Fibroblast of lung (primary cell): ENCODE measurements around the gene FGGY. TPM values are rescaled to one million over a fixed set of nuclear protein-coding genes. Genes with fewer than 3 reads are reported as not detected.
A peak's percentile ranks its signal among the peaks of the same experiment; 100 is the strongest.

Experiments used
- DNase-seq, 2 donors: peaks; one replicate each; pipeline versions ENCODE4 v3.0.0 to v3.0.0-alpha.2; 2010; ENCODE audit warnings: low read depth in 2 of 2
- H2AFZ ChIP-seq: 2 replicates; pipeline ENCODE4 v1.5.1; 2012; ENCODE audit warnings: low read length, control low read depth, inconsistent platforms
- H3K27ac ChIP-seq: 2 replicates; pipeline ENCODE4 v1.5.1; 2011; ENCODE audit warnings: low read length, control low read depth; ENCODE audit not compliant: insufficient read depth
- H3K27me3 ChIP-seq: 2 replicates; pipeline ENCODE4 v1.5.1; 2011; ENCODE audit warnings: mild to moderate bottlenecking, low read length; ENCODE audit not compliant: control insufficient read depth, insufficient read depth
- H3K36me3 ChIP-seq: 2 replicates; pipeline ENCODE4 v1.5.1; 2011; ENCODE audit warnings: low read length; ENCODE audit not compliant: control insufficient read depth, insufficient read depth
- H3K4me1 ChIP-seq: 2 replicates; pipeline ENCODE4 v1.5.1; 2011; ENCODE audit warnings: low read length; ENCODE audit not compliant: control insufficient read depth, insufficient read depth; ENCODE audit errors: extremely low read depth
- H3K4me2 ChIP-seq: 2 replicates; pipeline ENCODE4 v1.5.1; 2011; ENCODE audit warnings: low read length, control low read depth; ENCODE audit not compliant: insufficient read depth; ENCODE audit errors: extremely low read depth
- H3K4me3 ChIP-seq, 4 experiments: fragments of 200-600 bp in 1 of 4; sonication (generic) in 1 of 4; replicated peaks in 1 of 4; 2 replicates each; pipeline ENCODE4 v1.5.1; 2011 to 2016; ENCODE audit warnings: low read length in 4 of 4, low read depth in 3 of 4, mild to moderate bottlenecking in 3 of 4, control low read depth in 2 of 4, inconsistent platforms in 1 of 4, mixed read lengths in 1 of 4; ENCODE audit not compliant: insufficient read depth in 1 of 4; ENCODE audit errors: control extremely low read depth in 1 of 4
- H3K79me2 ChIP-seq: 2 replicates; pipeline ENCODE4 v1.5.1; 2012; ENCODE audit warnings: mild to moderate bottlenecking, low read length, inconsistent platforms; ENCODE audit not compliant: control insufficient read depth, insufficient read depth
- H3K9ac ChIP-seq: 2 replicates; pipeline ENCODE4 v1.5.1; 2011; ENCODE audit warnings: mild to moderate bottlenecking, low read length, control low read depth; ENCODE audit not compliant: insufficient read depth
- H3K9me3 ChIP-seq: 2 replicates; pipeline ENCODE4 v1.5.1; 2012; ENCODE audit warnings: low read depth, low read length; ENCODE audit not compliant: control insufficient read depth, insufficient read depth
- H4K20me1 ChIP-seq: 2 replicates; pipeline ENCODE4 v1.5.1; 2011; ENCODE audit warnings: low read length; ENCODE audit not compliant: control insufficient read depth, insufficient read depth; ENCODE audit errors: extremely low read depth
- CTCF ChIP-seq, 2 donors: IDR thresholded peaks in 1 of 2; conservative IDR thresholded peaks in 1 of 2; 1 replicate in 1 of 2; 2 replicates in 1 of 2; pipeline ENCODE4 v1.5.1; 2011 to 2012; ENCODE audit warnings: low read length in 2 of 2, control low read depth in 1 of 2, inconsistent platforms in 1 of 2, low read depth in 1 of 2, mild to moderate bottlenecking in 1 of 2
- EZH2 ChIP-seq: IDR thresholded peaks from 2 replicates; pipeline ENCODE4 v1.5.1; 2012; ENCODE audit warnings: low read length, control low read depth, mild to moderate bottlenecking; ENCODE audit errors: missing control alignments
- polyA plus RNA-seq, 2 donors: library from polyadenylated mRNA; depleted of rRNA in 1 of 2; stranded (reverse) in 1 of 2; unstranded in 1 of 2; fragments of >200 nt; gene quantifications; 2 replicates each; pipeline ENCODE4 v1.2.1, GENCODE V29; 2011 to 2012; ENCODE audit warnings: missing spikeins in 1 of 2
- total RNA-seq: library from RNA; depleted of rRNA; stranded (reverse); fragments of >200 nt; gene quantifications from 2 replicates; pipeline ENCODE4 v1.2.1, GENCODE V29; 2014

The FGGY gene
- total and polyA plus RNA-seq, 2 donors (not counting 1 experiment from before 2014, with no cell fraction given): 9.5 to 32.4 TPM

- TF ChIP-seq CTCF (conservative IDR thresholded peaks at IDR 0.05 in 1 of 2, IDR thresholded peaks at IDR 0.05 in 1 of 2; ENCODE audit: low read depth in 1 of 2, low read length in 2 of 2): no peak
- Histone ChIP-seq H3K9ac (no peak overlapping the region), H3K27me3 (no peaks in the 10 kb centered on the region), H3K36me3 (no peaks in the 10 kb centered on the region), H2AFZ (no peak overlapping the region), H3K79me2 (no peaks in the 10 kb centered on the region), H3K4me2 (no peak overlapping the region), H4K20me1 (no peaks in the 10 kb centered on the region), H3K9me3 (no peaks in the 10 kb centered on the region), H3K4me1 (no peaks in the 10 kb centered on the region), H3K27ac (no peak overlapping the region), H3K4me3 (no peak overlapping the region)
- peak in 1 of 2 donors; percentile 46 for DNase-seq
These were observed 35.4 kb upstream of the FGGY start for GRCh38 chr1:59261537-59261936.

GRCh38 chr1:59262631-59263030 is 34.3 kb upstream of the FGGY start:
- H3K4me3 ChIP-seq: no peak overlapping the region
- no peak overlapping the region for H2AFZ ChIP-seq
- H3K4me1 ChIP-seq: no peaks in the 10 kb centered on the region
- no peak overlapping the region for H3K4me2 ChIP-seq
- no peak for TF ChIP-seq CTCF (conservative IDR thresholded peaks at IDR 0.05 in 1 of 2, IDR thresholded peaks at IDR 0.05 in 1 of 2; ENCODE audit: low read depth in 1 of 2, low read length in 2 of 2)
- TF ChIP-seq EZH2: no peak
- H3K27ac ChIP-seq: no peak overlapping the region
- H3K27me3 ChIP-seq: no peaks in the 10 kb centered on the region
- no peak for DNase-seq
- no peak overlapping the region for H3K9ac ChIP-seq
- no peaks in the 10 kb centered on the region for H3K36me3 ChIP-seq
- no peaks in the 10 kb centered on the region for H4K20me1 ChIP-seq
- H3K79me2 ChIP-seq: no peaks in the 10 kb centered on the region
- no peaks in the 10 kb centered on the region for H3K9me3 ChIP-seq

GRCh38 chr1:59263111-59263510 is 33.8 kb upstream of the FGGY start:
- Histone ChIP-seq H3K27me3 (no peaks in the 10 kb centered on the region), H3K27ac (no peak overlapping the region), H3K4me2 (no peak overlapping the region), H3K9me3 (no peaks in the 10 kb centered on the region), H2AFZ (no peak overlapping the region), H3K9ac (no peak overlapping the region), H3K36me3 (no peaks in the 10 kb centered on the region), H3K4me3 (no peak overlapping the region), H4K20me1 (no peaks in the 10 kb centered on the region), H3K79me2 (no peaks in the 10 kb centered on the region), H3K4me1 (no peaks in the 10 kb centered on the region)
- TF ChIP-seq EZH2 (no peak), CTCF (conservative IDR thresholded peaks at IDR 0.05 in 1 of 2, IDR thresholded peaks at IDR 0.05 in 1 of 2; ENCODE audit: low read depth in 1 of 2, low read length in 2 of 2) (no peak)
- peak in 1 of 2 donors; percentile 13 for DNase-seq
